Epithelial cell of proximal tubule (primary cell): ENCODE data around the gene NSFL1C. TPM values are rescaled to one million over a fixed set of nuclear protein-coding genes. Genes with fewer than 3 reads are reported as not detected.
"Not testable (repeated sequence)": the region's sequence is repeated elsewhere in the genome, so short reads cannot be mapped to it uniquely, and the experiment has no call there.

Experiments
- DNase-seq: peaks from one replicate; pipeline ENCODE4 v3.0.0-alpha.2; 2011; ENCODE audit warnings: low read depth
- H3K4me3 ChIP-seq: 2 replicates; pipeline ENCODE4 v1.5.1; 2011; ENCODE audit warnings: low read depth, mild to moderate bottlenecking, low read length
- total RNA-seq: library from RNA; depleted of rRNA; stranded (reverse); fragments of >200 nt; gene quantifications from 2 replicates; pipeline ENCODE4 v1.2.3, GENCODE V29; 2015
- TF ChIP-seq, protein P1 (sequence below): conservative IDR thresholded peaks from 2 replicates; pipeline ENCODE4 v1.5.1; 2012; ENCODE audit warnings: low read depth, mild to moderate bottlenecking, low read length

NSFL1C gene
- total RNA-seq, 1 donor from 2014 or later = 61.6 TPM

DNA sequence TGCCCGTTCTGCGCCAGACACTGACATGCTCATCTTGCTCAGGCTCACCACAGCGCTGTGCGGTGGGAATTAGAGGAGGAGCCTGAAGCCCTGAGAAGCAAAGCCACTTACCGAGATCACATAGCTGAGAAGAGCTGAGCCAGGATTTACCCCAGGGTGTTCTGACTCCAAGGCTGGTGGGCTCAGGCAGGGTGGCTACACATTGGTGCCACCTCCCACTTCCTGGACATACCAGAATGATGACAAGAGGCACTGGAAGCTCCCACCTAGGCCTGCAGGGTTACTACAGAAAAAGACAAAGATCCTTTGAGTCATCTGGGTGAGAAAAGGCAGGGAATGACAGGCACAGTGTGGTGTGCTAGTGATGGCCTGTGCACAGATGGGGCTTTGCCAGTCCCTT lies 49.4 kb downstream of the NSFL1C start:
- no peak overlapping the region for H3K4me3 ChIP-seq
- TF ChIP-seq, protein P1, sequence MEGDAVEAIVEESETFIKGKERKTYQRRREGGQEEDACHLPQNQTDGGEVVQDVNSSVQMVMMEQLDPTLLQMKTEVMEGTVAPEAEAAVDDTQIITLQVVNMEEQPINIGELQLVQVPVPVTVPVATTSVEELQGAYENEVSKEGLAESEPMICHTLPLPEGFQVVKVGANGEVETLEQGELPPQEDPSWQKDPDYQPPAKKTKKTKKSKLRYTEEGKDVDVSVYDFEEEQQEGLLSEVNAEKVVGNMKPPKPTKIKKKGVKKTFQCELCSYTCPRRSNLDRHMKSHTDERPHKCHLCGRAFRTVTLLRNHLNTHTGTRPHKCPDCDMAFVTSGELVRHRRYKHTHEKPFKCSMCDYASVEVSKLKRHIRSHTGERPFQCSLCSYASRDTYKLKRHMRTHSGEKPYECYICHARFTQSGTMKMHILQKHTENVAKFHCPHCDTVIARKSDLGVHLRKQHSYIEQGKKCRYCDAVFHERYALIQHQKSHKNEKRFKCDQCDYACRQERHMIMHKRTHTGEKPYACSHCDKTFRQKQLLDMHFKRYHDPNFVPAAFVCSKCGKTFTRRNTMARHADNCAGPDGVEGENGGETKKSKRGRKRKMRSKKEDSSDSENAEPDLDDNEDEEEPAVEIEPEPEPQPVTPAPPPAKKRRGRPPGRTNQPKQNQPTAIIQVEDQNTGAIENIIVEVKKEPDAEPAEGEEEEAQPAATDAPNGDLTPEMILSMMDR = no peak
- no peak for DNase-seq

DNA sequence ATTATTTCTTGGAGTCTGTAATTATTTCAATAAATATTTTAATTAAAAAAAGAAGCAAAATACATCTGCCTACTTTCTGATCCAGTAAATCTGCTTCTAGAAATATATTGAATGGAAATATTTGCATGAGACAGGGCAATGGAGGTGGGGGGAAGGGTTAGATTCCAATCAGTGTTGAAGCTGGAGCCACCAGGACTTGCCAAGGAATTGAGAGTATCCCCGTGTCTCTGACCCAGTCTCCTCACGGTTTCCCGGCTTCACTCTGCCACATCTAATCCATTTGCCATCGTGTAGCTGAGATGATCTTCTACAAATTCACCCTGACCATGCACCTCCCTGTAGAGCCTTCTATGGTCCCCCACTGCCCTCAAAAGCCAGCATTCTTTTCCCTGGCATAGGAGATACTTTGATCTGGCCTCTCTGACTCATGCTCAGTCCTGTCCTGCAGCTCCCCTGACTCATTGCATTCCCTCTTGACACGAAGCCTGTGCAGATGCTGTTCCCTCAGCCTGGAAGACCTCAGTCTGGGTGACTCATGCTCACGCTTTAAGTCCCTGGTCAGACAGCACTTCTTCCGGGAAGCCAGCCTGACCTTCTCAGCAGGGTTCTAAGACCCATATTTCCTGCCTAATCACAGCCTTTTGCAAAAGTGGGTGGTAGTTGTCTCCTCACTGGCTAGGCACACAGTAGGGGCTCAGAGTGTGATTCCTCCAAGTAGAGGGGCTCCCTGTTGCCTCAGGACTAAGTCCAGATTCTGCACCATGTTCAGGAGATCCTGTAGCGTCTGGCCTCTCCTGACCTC lies 50.8 kb downstream of the NSFL1C start:
- TF ChIP-seq, protein P1 = no peak
- H3K4me3 ChIP-seq = no peak overlapping the region
- peak; percentile 93 for DNase-seq

DNA sequence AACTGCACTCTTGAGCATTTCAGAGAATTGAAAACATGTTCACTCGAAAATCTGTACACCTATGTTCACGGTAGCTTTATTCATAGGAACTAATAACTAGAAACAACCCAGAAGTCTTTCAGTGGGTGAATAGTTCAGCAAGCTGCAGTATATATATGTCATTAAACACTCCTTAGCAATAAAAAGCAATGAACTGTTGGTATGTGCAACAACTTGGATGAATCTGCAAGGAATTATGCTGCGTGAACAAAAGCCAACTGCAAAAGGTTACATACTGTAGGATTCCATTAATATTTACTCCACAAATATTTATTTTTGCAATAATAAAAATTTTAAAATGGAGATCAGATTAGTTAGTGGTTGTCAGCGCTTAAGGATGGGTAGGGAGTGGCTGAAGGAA lies 51.7 kb downstream of the NSFL1C start:
- H3K4me3 ChIP-seq = no peak overlapping the region
- DNase-seq = no peak
- TF ChIP-seq, protein P1 = no peak

DNA sequence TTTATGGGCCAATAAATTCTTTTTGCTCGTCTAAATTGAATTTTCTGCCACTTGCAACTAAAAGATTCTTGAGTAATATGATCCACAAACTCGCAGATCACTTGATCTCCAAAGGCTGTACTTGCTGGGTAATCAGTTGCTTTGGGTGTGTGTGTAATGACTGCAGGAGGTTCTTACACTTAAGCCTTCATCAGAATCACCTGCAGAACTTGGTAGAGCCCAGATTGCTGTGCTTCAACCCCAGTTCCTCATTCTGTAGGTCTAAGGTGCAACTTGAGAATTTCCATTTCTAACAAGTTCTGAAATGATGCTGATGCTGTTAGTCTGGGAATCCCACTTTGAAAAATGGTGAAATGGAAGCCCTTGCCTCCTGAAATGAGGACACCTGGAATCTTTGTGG lies 60.8 kb downstream of the NSFL1C start:
- TF ChIP-seq, protein P1 = no peak
- no peak for DNase-seq
- no peak overlapping the region for H3K4me3 ChIP-seq

DNA sequence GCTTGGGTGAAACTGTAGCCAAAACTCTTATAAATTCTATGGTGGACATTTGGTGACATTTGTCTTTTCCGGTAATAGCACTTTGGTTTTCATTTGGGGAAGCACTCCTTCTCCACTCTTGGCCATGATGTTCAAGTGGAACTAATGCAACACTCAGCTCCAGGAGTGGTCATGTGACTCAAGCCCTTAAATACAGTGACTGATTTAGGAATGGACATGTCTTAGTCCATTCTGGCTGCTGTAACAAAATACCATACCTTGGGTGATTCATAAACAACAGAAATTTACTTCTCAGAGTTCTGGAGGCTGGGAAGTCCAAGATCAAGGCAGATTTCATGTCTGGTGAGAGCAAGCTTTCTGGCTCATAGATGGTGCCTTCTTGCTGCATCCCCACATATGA lies 63.0 kb downstream of the NSFL1C start:
- no peak overlapping the region for H3K4me3 ChIP-seq
- no peak for DNase-seq
- TF ChIP-seq, protein P1 = no peak

GRCh38 chr20:1402149-1402548 lies 64.5 kb downstream of the NSFL1C start:
- H3K4me3 ChIP-seq = no peak overlapping the region
- TF ChIP-seq, protein P1 = no peak
- no peak for DNase-seq

DNA sequence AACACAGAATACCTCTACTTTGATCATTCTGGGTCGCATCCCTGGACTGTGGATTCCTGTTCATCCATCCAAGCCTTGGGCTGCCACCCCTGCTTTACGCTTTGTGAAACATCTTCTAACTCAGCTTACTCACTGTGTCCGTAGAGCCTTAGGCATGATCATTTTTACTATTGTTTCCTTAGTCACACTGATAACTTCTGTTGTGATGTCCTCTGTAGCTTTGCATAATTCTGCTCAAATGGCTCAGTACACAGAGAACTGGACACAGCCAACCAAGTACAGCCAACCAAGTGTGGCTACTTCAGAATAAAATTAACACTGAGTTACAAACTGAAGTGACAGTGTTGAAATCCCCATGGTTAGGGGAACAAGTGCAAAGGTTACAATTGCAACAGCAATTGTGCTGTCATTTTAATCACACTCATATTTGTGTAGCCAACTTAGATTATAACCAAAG lies 65.2 kb downstream of the NSFL1C start:
- TF ChIP-seq, protein P1 = no peak
- H3K4me3 ChIP-seq = no peak overlapping the region
- DNase-seq = peak; percentile 36

GRCh38 chr20:1399678-1400366 lies 66.8 kb downstream of the NSFL1C start:
- not testable (repeated sequence) for DNase-seq, H3K4me3 ChIP-seq
